Esophagus muscularis mucosa (tissue), 3 donors: Measurements from ENCODE around the gene MFRP.

Experiments
- POLR2A ChIP-seq: fragments of 450-650 bp; IDR thresholded peaks from one replicate; pipeline ENCODE4 v1.6.1; 2017; ENCODE audit warnings: antibody characterized with exemption, moderate library complexity, mild to moderate bottlenecking, low read depth
- POLR2AphosphoS5 ChIP-seq, 2 donors: sonication (generic); formaldehyde crosslinking; IDR thresholded peaks; one replicate each; pipeline ENCODE4 v1.6.1; 2017; ENCODE audit warnings: antibody characterized with exemption in 2 of 2
- TF ChIP-seq, protein P1 (sequence below), 3 experiments: fragments of 200-600 bp in 2 of 3; fragments of 450-650 bp in 1 of 3; sonication (generic) in 2 of 3; IDR thresholded peaks; one replicate each; pipeline ENCODE4 v1.5.1; 2017 to 2019; ENCODE audit warnings: antibody characterized with exemption in 3 of 3, mild to moderate bottlenecking in 2 of 3, moderate library complexity in 1 of 3

- TF ChIP-seq, protein P1, sequence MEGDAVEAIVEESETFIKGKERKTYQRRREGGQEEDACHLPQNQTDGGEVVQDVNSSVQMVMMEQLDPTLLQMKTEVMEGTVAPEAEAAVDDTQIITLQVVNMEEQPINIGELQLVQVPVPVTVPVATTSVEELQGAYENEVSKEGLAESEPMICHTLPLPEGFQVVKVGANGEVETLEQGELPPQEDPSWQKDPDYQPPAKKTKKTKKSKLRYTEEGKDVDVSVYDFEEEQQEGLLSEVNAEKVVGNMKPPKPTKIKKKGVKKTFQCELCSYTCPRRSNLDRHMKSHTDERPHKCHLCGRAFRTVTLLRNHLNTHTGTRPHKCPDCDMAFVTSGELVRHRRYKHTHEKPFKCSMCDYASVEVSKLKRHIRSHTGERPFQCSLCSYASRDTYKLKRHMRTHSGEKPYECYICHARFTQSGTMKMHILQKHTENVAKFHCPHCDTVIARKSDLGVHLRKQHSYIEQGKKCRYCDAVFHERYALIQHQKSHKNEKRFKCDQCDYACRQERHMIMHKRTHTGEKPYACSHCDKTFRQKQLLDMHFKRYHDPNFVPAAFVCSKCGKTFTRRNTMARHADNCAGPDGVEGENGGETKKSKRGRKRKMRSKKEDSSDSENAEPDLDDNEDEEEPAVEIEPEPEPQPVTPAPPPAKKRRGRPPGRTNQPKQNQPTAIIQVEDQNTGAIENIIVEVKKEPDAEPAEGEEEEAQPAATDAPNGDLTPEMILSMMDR (IDR thresholded peaks at IDR 0.05) = no peak
- TF ChIP-seq POLR2A (no peak), POLR2AphosphoS5 (IDR thresholded peaks at IDR 0.05) (no peak)
Observed at GRCh38 chr11:119388103-119388502, 41.6 kb upstream of the MFRP start.
